PFSK-1 (cell line): ENCODE results near the gene WDR70.

Experiments
- FOXP2 ChIP-seq: optimal IDR thresholded peaks from 2 replicates; pipeline ENCODE3; 2011; ENCODE audit warnings: borderline replicate concordance, control low read depth, inconsistent platforms; ENCODE audit not compliant: insufficient read depth; ENCODE audit errors: extremely low read length, extremely low read depth
- POLR2AphosphoS5 ChIP-seq: IDR thresholded peaks from 2 replicates; pipeline ENCODE4 v1.6.1; 2012; ENCODE audit warnings: low read depth, mild to moderate bottlenecking, control low read depth, low read length, moderate library complexity
- REST ChIP-seq, 2 experiments: IDR thresholded peaks; 2 replicates each; pipeline versions ENCODE4 v1.6.1 to v1.8.0; 2011 to 2012; ENCODE audit warnings: low read depth in 2 of 2, low read length in 2 of 2, control low read depth in 1 of 2, inconsistent platforms in 1 of 2, mild to moderate bottlenecking in 1 of 2, moderate library complexity in 1 of 2; ENCODE audit not compliant: insufficient read depth in 1 of 2
- SIN3A ChIP-seq: IDR thresholded peaks from 2 replicates; pipeline ENCODE4 v1.6.1; 2012; ENCODE audit warnings: mild to moderate bottlenecking, low read length, moderate library complexity, borderline replicate concordance; ENCODE audit not compliant: insufficient read depth
- TAF1 ChIP-seq: IDR thresholded peaks from 2 replicates; pipeline ENCODE4 v1.6.1; 2012; ENCODE audit warnings: low read length, control low read depth, borderline replicate concordance; ENCODE audit not compliant: insufficient read depth

WDR70 gene

GRCh38 chr5:37417347-37417746 lies 38.2 kb downstream of the WDR70 start:
- TF ChIP-seq FOXP2: no peak
- no peak for TF ChIP-seq REST (IDR thresholded peaks at IDR 0.05; ENCODE audit: insufficient read depth in 1 of 2, low read depth in 2 of 2, low read length in 2 of 2)
- TF ChIP-seq TAF1: no peak
- no peak for TF ChIP-seq POLR2AphosphoS5
- no peak for TF ChIP-seq SIN3A

DNA sequence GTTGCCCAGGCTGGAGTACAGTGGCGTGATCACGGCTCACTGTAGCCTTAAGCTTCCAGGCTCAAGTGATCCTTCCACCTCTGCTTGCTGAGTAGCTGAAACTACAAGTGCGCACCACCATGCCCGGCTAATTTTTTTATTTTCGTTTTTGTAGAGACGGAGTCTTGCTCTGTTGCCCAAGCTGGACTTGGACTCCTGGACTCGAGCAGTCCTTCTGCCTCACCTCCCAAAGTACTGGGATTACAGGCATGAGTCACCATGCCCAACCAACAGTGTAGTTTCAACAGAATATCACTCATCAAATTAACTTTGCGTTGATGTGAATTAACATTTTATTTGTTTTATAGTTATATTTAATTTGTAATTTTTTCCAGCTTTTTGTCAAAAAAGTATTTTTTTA lies 45.3 kb downstream of the WDR70 start:
- TF ChIP-seq POLR2AphosphoS5: no peak
- no peak for TF ChIP-seq REST (IDR thresholded peaks at IDR 0.05; ENCODE audit: insufficient read depth in 1 of 2, low read depth in 2 of 2, low read length in 2 of 2)
- no peak for TF ChIP-seq SIN3A
- TF ChIP-seq FOXP2: no peak
- no peak for TF ChIP-seq TAF1

DNA sequence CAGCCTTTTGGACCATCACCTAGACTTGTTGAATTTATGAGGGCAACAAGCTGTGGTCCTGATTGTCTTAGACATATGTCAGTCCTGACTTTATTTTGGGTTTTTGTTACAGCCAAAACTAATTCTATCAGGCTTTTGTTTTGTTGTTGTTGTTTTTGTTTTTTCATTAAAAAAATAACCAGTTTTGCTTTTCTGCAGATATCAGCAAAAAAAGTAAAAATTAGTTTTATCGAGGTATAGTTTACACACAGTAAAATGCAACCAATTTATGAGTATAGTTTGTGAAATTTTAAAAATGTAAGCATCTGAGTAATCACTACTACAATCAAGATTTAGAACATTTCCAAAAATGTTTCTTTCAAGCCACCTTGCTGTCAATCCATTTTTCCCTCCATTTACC lies 48.9 kb downstream of the WDR70 start:
- TF ChIP-seq FOXP2: no peak
- no peak for TF ChIP-seq POLR2AphosphoS5
- TF ChIP-seq REST (IDR thresholded peaks at IDR 0.05; ENCODE audit: insufficient read depth in 1 of 2, low read depth in 2 of 2, low read length in 2 of 2): no peak
- no peak for TF ChIP-seq TAF1

GRCh38 chr5:37435261-37435660 lies 56.1 kb downstream of the WDR70 start:
- TF ChIP-seq POLR2AphosphoS5 (no peak), FOXP2 (no peak), REST (IDR thresholded peaks at IDR 0.05; ENCODE audit: insufficient read depth in 1 of 2, low read depth in 2 of 2, low read length in 2 of 2) (no peak), TAF1 (no peak), SIN3A (no peak)

GRCh38 chr5:37436146-37436934 lies 57.2 kb downstream of the WDR70 start:
- TF ChIP-seq POLR2AphosphoS5 (no peak), SIN3A (no peak)
